GM18517 (cell line): ENCODE measurements around the gene JAM2.
"Not testable (repeated sequence)": the region's sequence is repeated elsewhere in the genome, so short reads cannot be mapped to it uniquely, and the experiment has no call there.

Source experiments
- ATAC-seq: cut with Tn5 transposase; IDR thresholded peaks from one replicate; pipeline ENCODE4 v1.9.1; 2021; ENCODE audit warnings: mild to moderate bottlenecking, moderate library complexity; ENCODE audit not compliant: unreplicated experiment

JAM2 gene, protein sequence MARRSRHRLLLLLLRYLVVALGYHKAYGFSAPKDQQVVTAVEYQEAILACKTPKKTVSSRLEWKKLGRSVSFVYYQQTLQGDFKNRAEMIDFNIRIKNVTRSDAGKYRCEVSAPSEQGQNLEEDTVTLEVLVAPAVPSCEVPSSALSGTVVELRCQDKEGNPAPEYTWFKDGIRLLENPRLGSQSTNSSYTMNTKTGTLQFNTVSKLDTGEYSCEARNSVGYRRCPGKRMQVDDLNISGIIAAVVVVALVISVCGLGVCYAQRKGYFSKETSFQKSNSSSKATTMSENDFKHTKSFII

DNA sequence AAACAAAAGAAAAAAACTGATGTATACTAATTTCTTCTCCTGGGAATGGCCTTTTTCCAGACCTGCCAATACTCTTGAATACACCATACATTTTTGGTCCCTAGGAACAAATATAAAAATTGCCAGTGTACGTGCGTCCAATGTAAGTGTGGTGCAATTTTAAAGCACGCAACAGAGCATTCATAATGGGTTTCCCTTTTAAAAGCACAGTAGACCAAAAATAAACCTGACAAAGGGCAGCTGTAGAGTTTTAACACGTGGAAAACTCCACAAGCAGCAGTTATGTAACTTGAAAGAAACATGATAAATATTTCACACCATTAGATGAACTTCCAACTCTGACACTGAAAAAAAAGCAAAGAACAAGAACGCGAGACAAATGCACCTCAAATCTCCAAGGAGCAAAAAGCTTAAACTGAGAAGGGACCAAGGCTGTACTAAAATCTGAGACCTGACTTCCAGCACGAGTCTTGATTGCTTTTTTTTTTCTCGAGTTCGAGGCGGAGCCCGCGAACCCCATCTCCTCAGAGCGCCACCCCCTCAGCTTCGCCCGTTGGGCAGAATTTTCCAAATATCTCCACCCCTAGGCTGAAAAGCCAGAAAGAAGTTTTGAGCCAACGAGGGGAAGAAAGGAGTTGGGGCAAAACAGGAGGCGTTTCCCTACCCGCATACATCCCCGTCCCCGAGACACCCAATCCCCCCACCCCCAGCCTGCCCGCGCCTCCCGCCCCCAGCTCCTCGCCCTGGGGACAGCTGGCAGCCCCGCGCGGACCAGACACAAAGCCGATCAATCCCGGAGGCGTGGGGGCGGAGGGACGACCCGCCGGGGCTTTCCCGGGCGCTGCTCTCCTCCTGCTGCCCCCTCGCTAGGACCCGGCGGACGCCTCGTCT lies at the start of gene JAM2:
TSS of gene JAM2 (plus strand) at position 599 of the 891 bp plus-strand sequence. CDS start 564 bp downstream, outside the sequence.
- ATAC-seq: peak; percentile 40

- no peak for ATAC-seq
Observed at GRCh38 chr21:25589887-25590286, 49.2 kb upstream of the JAM2 start.

- ATAC-seq: peak; percentile 88
Observed at GRCh38 chr21:25607151-25608043, 31.7 kb upstream of the JAM2 start, which contains the start of gene MRPL39. Gene MRPL39, minus strand, starts transcription at chr21:25607481. Its CDS starts 6 bp downstream, at chr21:25607475.

GRCh38 chr21:25608044-25608737 lies 30.9 kb upstream of the JAM2 start:
- peak; percentile 89 for ATAC-seq

- ATAC-seq: no peak
Observed at GRCh38 chr21:25614441-25614840, 24.6 kb upstream of the JAM2 start.

- no peak for ATAC-seq
Observed at GRCh38 chr21:25615880-25616279, 23.2 kb upstream of the JAM2 start.

- no peak for ATAC-seq
Observed at GRCh38 chr21:25619198-25619597, 19.9 kb upstream of the JAM2 start.

DNA sequence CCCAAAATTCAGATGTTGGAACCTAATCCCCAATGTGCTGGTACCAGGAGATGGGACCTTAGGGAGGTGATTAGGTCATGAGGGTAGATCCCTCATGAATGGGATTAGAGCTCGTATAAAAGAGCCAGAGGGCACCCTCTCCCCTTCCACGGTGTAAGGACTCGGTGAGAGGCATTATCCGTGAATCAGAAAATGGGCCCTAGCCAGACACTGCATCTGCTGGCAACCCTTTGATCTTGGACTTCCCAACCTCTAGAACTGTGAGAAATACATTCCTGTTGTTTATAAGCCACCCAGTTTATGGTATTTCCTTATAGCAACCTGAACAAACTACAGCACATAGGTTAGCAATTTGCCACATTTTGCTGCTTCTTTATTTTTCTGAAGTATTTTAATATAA lies 14.5 kb upstream of the JAM2 start:
- ATAC-seq: no peak

DNA sequence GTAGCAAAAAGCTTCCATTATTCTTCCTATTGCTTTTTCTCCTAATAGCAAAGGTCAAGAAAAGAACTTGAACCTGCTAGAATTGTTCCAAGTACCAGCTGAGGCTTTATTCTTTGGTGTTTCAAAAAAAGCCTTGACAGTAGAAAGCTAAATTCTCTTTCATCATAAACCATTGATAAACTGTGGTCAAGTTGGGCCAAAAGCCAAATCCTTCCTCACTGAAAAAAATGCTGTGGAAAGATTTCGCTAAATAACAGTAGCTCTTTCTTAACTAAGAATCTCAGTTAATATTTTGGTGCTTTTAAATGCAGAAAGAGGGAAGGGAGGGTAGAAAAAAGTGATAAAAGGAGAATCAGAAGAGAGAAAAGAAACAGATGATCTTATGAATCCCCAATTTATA lies 14.0 kb upstream of the JAM2 start:
- no peak for ATAC-seq

DNA sequence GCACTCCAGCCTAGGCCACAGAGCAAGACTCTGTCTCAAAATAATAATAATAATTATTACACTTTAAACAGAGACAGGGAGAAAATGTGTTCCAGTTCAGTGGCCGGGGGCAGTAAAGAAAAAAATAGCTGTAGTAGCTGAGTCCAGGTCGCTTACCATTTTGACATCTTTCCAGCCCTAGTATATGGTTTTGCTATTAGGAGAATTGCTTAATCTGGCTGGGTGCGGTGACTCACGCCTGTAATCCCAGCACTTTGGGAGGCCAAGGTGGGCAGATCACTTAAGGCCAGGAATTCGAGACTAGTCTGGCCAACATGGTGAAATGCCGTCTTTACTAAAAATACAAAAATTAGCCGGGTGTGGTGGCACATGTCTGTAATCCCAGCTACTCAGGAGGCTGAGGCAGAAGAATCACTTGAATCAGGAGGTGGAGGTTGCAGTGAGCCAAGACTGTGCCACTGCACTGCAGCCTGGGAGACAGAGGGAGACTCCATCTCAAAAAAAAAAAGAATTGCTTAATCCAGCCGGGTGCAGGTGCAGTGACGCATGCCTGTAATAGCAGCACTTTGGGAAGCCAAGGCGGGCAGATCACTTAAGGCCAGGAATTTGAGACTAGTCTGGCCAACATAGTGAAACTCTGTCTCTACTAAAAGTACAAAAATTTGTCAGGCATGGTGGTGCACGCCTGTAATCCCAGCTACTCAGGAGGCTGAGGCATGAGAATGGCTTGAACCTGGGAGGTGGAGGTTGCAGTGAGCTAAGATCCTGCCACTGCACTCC lies 13.1 kb upstream of the JAM2 start:
- ATAC-seq: not testable (repeated sequence)

- no peak for ATAC-seq
Observed at GRCh38 chr21:25626757-25627156, 12.3 kb upstream of the JAM2 start.

GRCh38 chr21:25632296-25632695 lies 6.8 kb upstream of the JAM2 start:
- ATAC-seq: no peak

DNA sequence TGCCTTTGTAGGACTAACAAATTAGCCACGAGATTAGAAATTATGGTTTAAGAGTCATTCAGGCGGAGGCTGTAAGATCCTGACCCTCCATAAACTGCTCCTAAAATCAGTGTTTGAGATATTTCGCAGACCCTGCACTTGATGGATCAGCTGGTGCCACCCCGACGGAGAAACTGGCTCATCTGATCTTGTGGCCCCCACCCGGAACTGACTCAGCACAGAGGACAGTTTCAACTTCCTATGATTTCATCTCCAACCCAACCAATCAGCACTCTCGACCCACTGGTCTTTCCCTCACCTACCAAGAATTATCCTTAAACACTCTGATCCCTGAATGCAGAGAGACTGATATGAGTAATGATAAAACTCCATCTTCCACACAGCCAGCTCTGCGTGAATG lies 3.7 kb upstream of the JAM2 start:
- no peak for ATAC-seq

DNA sequence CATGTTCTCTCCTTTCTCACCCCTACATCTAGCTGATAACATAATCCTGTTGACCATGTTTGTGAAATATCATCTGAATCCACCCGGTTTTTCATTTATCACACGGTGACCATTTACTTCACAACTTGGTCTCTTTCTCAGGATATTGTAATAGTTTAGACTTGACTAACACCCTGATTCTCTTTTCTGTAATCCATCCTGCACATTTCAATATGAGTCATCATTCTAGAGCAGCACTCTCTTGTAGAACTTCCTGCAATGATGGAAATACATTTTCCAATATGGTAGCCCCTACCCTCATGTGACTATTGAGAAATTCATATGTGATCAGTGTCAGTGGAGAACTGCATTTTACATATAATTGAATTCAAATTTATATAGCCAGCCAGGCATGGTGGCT lies 2.3 kb upstream of the JAM2 start:
- ATAC-seq: no peak

DNA sequence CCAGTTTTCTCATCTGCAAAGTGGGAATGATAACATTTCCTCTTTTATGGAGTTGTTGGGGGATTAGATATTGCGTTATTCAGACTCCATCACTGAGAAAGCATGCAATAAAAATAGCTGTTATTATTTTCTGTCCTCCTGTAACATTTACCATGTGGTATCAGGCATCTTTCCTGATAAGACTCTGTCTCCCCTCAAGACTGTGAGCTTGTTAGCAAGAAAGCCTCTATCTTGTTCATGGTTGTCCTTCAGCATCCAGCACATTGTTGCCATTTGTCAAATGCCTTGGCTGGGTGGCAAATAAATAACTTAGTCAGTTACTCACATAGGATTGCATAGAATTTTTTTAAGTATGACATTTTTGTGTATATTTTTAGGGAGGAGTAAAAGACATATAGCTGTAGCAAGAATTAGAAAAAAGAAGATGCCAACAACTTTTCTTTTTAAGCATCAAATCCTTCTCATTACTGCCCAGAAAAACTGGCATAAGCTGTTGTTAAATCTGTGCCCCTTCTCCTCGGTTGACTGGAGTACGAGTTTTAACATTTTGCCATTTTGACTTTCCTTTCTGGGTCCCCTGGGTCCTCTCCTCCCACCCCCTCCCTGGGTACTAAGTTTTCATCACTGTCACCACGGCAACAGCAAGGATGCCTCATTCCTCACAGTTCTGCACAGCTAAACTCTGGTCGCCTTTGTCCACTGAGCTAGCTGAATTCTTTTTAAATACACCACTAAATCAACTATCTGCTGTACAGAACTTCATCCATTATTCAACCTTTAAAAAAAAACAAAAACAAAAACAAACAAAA lies 1.0 kb upstream of the JAM2 start:
- no peak for ATAC-seq

DNA sequence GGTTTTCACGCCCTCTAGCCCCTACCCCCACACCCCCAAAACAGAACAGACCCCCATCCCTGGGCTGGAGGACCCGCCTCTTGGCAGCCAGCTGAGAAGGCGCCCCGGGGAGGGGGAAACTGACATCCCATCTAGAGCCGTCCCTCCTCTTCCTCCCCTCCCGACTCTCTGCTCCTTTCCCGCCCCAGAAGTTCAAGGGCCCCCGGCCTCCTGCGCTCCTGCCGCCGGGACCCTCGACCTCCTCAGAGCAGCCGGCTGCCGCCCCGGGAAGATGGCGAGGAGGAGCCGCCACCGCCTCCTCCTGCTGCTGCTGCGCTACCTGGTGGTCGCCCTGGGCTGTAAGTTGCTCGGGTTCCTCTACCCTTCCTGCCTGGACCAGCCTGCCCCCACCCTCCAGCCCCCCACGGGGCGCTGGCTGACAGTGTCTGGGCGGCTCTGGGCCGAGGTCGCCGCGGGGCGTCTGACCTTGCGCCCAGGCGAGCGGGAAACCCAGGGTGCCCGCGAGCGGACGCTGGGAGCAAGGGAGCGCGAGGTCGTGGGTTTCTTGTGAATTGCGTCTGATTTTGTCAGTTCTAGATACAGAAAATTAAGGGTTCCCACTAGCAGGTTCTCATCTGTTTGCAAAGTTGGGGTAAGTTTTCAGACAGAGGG lies 618 bp downstream of the JAM2 start:
- ATAC-seq: peak; percentile 60

DNA sequence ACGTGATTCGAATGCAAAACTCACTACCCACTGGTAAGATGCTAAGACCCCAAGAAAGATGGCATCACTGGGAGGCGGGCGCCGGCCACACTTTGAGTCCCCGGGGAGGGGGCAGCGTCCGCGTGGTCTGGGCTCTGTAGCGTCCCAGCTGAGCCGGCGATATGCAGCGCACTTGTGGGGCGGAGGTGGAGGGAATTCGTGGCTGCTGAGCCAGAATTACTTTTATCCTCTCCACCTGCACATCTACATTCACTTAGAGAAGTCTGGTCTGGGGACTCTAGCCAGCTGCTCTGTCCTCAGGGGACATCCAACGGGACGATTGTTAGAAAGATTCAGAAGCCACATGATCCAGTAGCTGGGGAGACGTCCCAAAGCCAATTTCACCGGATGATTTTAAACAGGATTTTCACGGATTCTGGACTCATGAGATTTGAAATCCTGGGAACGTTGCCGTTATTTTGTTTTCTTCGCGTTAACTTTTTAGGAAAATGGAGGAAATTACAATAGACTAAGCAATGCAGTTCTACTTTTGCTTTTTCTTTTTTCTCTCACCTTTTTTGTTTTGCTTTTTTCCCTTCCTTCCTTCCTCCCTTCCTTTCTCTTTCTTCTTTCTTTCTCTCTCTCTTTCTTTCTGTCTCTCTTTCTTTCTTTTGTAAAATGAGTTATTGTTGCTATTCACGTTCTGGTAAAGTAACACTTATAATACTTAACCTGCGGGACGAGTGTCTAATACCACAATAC lies 1.3 kb downstream of the JAM2 start:
- ATAC-seq: peak; percentile 28

- no peak for ATAC-seq
Observed at GRCh38 chr21:25640943-25641292, 1.9 kb downstream of the JAM2 start.
